Coronary artery (tissue), 2 donors: ENCODE results near the gene PODXL2.

Source experiments
- DNase-seq: peaks from one replicate; pipeline ENCODE4 v3.0.0-alpha.2; 2017; ENCODE audit warnings: low spot score
- H3K27ac ChIP-seq, 2 donors: fragments of 200-600 bp; sonication (generic); one replicate each; pipeline ENCODE4 v1.5.1; 2016 to 2019
- H3K4me3 ChIP-seq: fragments of 200-600 bp; sonication (generic); 2 replicates; pipeline ENCODE4 v1.5.1; 2016; ENCODE audit warnings: mild to moderate bottlenecking, moderate library complexity
- CTCF ChIP-seq: fragments of 200-600 bp; sonication (generic); IDR thresholded peaks from one replicate; pipeline ENCODE4 v1.5.1; 2019; ENCODE audit warnings: antibody characterized with exemption

Gene PODXL2

GRCh38 chr3:127690106-127690505 lies 61.1 kb downstream of the PODXL2 start:
- Histone ChIP-seq H3K27ac (peak overlapping the region; percentile 84 to 87), H3K4me3 (no peak overlapping the region)
- TF ChIP-seq CTCF = no peak
- DNase-seq = peak; percentile 83

GRCh38 chr3:127690823-127691452 lies 62.0 kb downstream of the PODXL2 start:
- no peak for DNase-seq
- peak overlapping the region; percentile 84 to 87 for H3K27ac ChIP-seq
- TF ChIP-seq CTCF = no peak
- no peak overlapping the region for H3K4me3 ChIP-seq

- no peak for DNase-seq
- H3K27ac ChIP-seq = peak overlapping the region; percentile 84 to 87
- no peak overlapping the region for H3K4me3 ChIP-seq
- no peak for TF ChIP-seq CTCF
Measured at GRCh38 chr3:127691489-127691888, 62.5 kb downstream of the PODXL2 start.

GRCh38 chr3:127691974-127692373 lies 63.0 kb downstream of the PODXL2 start:
- H3K27ac ChIP-seq = no peak overlapping the region
- H3K4me3 ChIP-seq = no peak overlapping the region
- no peak for TF ChIP-seq CTCF
- DNase-seq = no peak

- TF ChIP-seq CTCF = no peak
- DNase-seq = no peak
- Histone ChIP-seq H3K4me3 (no peak overlapping the region), H3K27ac (peak overlapping the region in 1 of 2 donors; percentile 27)
Measured at GRCh38 chr3:127692501-127693335, 63.7 kb downstream of the PODXL2 start.

GRCh38 chr3:127693336-127693843 lies 64.4 kb downstream of the PODXL2 start:
- TF ChIP-seq CTCF = no peak
- Histone ChIP-seq H3K27ac (peak overlapping the region in 1 of 2 donors; percentile 27), H3K4me3 (no peak overlapping the region)
- no peak for DNase-seq
